ENCODE measurements around the gene LCN12.

- TF ChIP-seq SIN3A (IDR thresholded peaks at IDR 0.05; ENCODE audit: borderline replicate concordance, insufficient read depth, low read depth, low read length) (no peak), CTCF (IDR thresholded peaks at IDR 0.05) (no peak), POLR2AphosphoS5 (IDR thresholded peaks at IDR 0.05; ENCODE audit: low read depth, low read length) (no peak), REST (IDR thresholded peaks at IDR 0.05; ENCODE audit: insufficient read depth in 1 of 2, low read depth in 2 of 2, low read length in 1 of 2) (no peak), TCF7L2 (IDR thresholded peaks at IDR 0.05; ENCODE audit: low read depth, low read length) (no peak)
These were observed 31.7 kb downstream of the LCN12 start for GRCh38 chr9:136983656-136984314.

Measured in Panc1 (cell line).